Activated CD8-positive, alpha-beta T cell treated with anti-CD3 and anti-CD28 coated beads, Interleukin-2, amount 10 ng/mL, durations not matched to agents 7 days and 5 days (primary cell): ENCODE results near the gene ATP10B. TPM values are rescaled to one million over a fixed set of nuclear protein-coding genes. Genes with fewer than 3 reads are reported as not detected.
"Not testable (repeated sequence)": the region's sequence is repeated elsewhere in the genome, so short reads cannot be mapped to it uniquely, and the experiment has no call there.

Source experiments
- ATAC-seq: fragments of 150-1000 bp; cut with Tn5 transposase; one replicate; pipeline ENCODE4 v1.10.0; 2021; ENCODE audit warnings: moderate library complexity
- CTCF ChIA-PET: fragments of 350-600 bp; sonication (Branson Sonifier 250); formaldehyde crosslinking; loops from one replicate; lab custom pipeline; 2021; ENCODE audit warnings: antibody characterized with exemption; lab: Charles Lee
- POLR2A ChIA-PET: fragments of 350-600 bp; sonication (Branson Sonifier 250); formaldehyde crosslinking; loops from one replicate; lab custom pipeline; 2021; ENCODE audit warnings: antibody characterized with exemption; lab: Charles Lee
- DNase-seq: peaks from one replicate; pipeline ENCODE4 v3.0.0-alpha.2; 2020
- H3K27ac Mint-ChIP-seq: one replicate; pipeline ENCODE4 v1.8.0; 2021; ENCODE audit warnings: mild to moderate bottlenecking, mixed read lengths
- H3K27me3 Mint-ChIP-seq: one replicate; pipeline ENCODE4 v1.8.0; 2021; ENCODE audit warnings: low read depth, mixed read lengths
- H3K36me3 Mint-ChIP-seq: one replicate; pipeline ENCODE4 v1.8.0; 2021; ENCODE audit warnings: low read depth, mixed read lengths
- H3K4me1 Mint-ChIP-seq: one replicate; pipeline ENCODE4 v1.8.0; 2021; ENCODE audit warnings: low read depth, mixed read lengths
- H3K4me3 Mint-ChIP-seq: one replicate; pipeline ENCODE4 v1.8.0; 2021; ENCODE audit warnings: mild to moderate bottlenecking, mixed read lengths
- H3K9me3 Mint-ChIP-seq: one replicate; pipeline ENCODE4 v1.8.0; 2022; ENCODE audit warnings: mixed read lengths; ENCODE audit not compliant: insufficient read depth
- total RNA-seq, 2 experiments: library from RNA; stranded (reverse); gene quantifications; one replicate each; pipeline ENCODE4 v1.2.3, GENCODE V29; 2021

ATP10B gene
- not detected for total RNA-seq

GRCh38 chr5:160852049-160852448 is at the start of gene ATP10B:
ATP10B (minus strand) TSS chr5:160852211; CDS start chr5:160688074, 164,137 bp downstream.
- ATAC-seq (no peak), DNase-seq (no peak)
- Mint-ChIP-seq H3K27ac (no peak within 1 kb of the TSS), H3K4me1 (no peaks in the 10 kb centered on the region), H3K4me3 (no peak within 1 kb of the TSS), H3K27me3 (no peaks in the 10 kb centered on the region), H3K36me3 (no peaks in the 10 kb centered on the region), H3K9me3 (no peaks in the 10 kb centered on the region)
- POLR2A ChIA-PET = no interaction called here
- CTCF ChIA-PET = no interaction called here

GRCh38 chr5:160901656-160902055 is 49.6 kb upstream of the ATP10B start:
- H3K36me3 Mint-ChIP-seq = no peaks in the 10 kb centered on the region

GRCh38 chr5:160899735-160900134 is 47.7 kb upstream of the ATP10B start:
- no peaks in the 10 kb centered on the region for H3K36me3 Mint-ChIP-seq
- ChIA-PET CTCF (no interaction called here), POLR2A (no interaction called here)
- no peaks in the 10 kb centered on the region for H3K4me1 Mint-ChIP-seq
- H3K27me3 Mint-ChIP-seq = no peaks in the 10 kb centered on the region
- no peak for DNase-seq
- no peaks in the 10 kb centered on the region for H3K9me3 Mint-ChIP-seq
- ATAC-seq = no peak
- no peak overlapping the region for H3K27ac Mint-ChIP-seq
- no peak overlapping the region for H3K4me3 Mint-ChIP-seq

More at GRCh38 chr5:160901656-160902055, 49.6 kb upstream of the ATP10B start:
- DNase-seq (no peak), ATAC-seq (no peak)
- CTCF ChIA-PET = no interaction called here
- Mint-ChIP-seq H3K27me3 (no peaks in the 10 kb centered on the region), H3K4me1 (no peaks in the 10 kb centered on the region), H3K27ac (no peak overlapping the region), H3K4me3 (no peak overlapping the region), H3K9me3 (no peaks in the 10 kb centered on the region)
- POLR2A ChIA-PET = no interaction called here

GRCh38 chr5:160893180-160893964 is 41.4 kb upstream of the ATP10B start:
- POLR2A ChIA-PET, H3K4me1 Mint-ChIP-seq, DNase-seq, ATAC-seq, H3K9me3 Mint-ChIP-seq, H3K27me3 Mint-ChIP-seq, H3K4me3 Mint-ChIP-seq, H3K36me3 Mint-ChIP-seq, H3K27ac Mint-ChIP-seq, CTCF ChIA-PET: not testable (repeated sequence)

GRCh38 chr5:160887780-160888179 is 35.8 kb upstream of the ATP10B start:
- H3K27me3 Mint-ChIP-seq = no peaks in the 10 kb centered on the region
- no peak overlapping the region for H3K4me3 Mint-ChIP-seq
- H3K4me1 Mint-ChIP-seq = no peaks in the 10 kb centered on the region
- CTCF ChIA-PET = no interaction called here
- no peak for DNase-seq
- no peak for ATAC-seq
- POLR2A ChIA-PET = no interaction called here
- no peaks in the 10 kb centered on the region for H3K36me3 Mint-ChIP-seq
- H3K9me3 Mint-ChIP-seq = no peaks in the 10 kb centered on the region
- no peak overlapping the region for H3K27ac Mint-ChIP-seq

GRCh38 chr5:160873560-160874200 is 21.7 kb upstream of the ATP10B start:
- ATAC-seq, H3K27me3 Mint-ChIP-seq, H3K9me3 Mint-ChIP-seq, DNase-seq, POLR2A ChIA-PET, H3K36me3 Mint-ChIP-seq, H3K4me3 Mint-ChIP-seq, H3K27ac Mint-ChIP-seq, H3K4me1 Mint-ChIP-seq, CTCF ChIA-PET: not testable (repeated sequence)

GRCh38 chr5:160869989-160870521 is 18.0 kb upstream of the ATP10B start:
- CTCF ChIA-PET = no interaction called here
- Mint-ChIP-seq H3K9me3 (no peaks in the 10 kb centered on the region), H3K36me3 (no peaks in the 10 kb centered on the region), H3K4me1 (no peaks in the 10 kb centered on the region), H3K4me3 (no peak overlapping the region), H3K27ac (no peak overlapping the region), H3K27me3 (no peaks in the 10 kb centered on the region)
- no peak for DNase-seq
- ATAC-seq = no peak
- POLR2A ChIA-PET = no interaction called here

GRCh38 chr5:160867976-160868375 is 16.0 kb upstream of the ATP10B start:
- CTCF ChIA-PET = no interaction called here
- no peaks in the 10 kb centered on the region for H3K4me1 Mint-ChIP-seq
- POLR2A ChIA-PET = no interaction called here
- no peak overlapping the region for H3K27ac Mint-ChIP-seq
- no peaks in the 10 kb centered on the region for H3K27me3 Mint-ChIP-seq
- no peaks in the 10 kb centered on the region for H3K36me3 Mint-ChIP-seq
- no peak for ATAC-seq
- H3K4me3 Mint-ChIP-seq = no peak overlapping the region
- H3K9me3 Mint-ChIP-seq = no peaks in the 10 kb centered on the region
- no peak for DNase-seq

- Mint-ChIP-seq H3K27ac (no peak overlapping the region), H3K27me3 (no peaks in the 10 kb centered on the region), H3K4me1 (no peaks in the 10 kb centered on the region), H3K9me3 (no peaks in the 10 kb centered on the region), H3K36me3 (no peaks in the 10 kb centered on the region), H3K4me3 (no peak overlapping the region)
- DNase-seq (no peak), ATAC-seq (no peak)
- POLR2A ChIA-PET = no interaction called here
- CTCF ChIA-PET = no interaction called here
Observed at GRCh38 chr5:160851451-160851850, 560 bp downstream of the ATP10B start.

- ATAC-seq (no peak), DNase-seq (no peak)
- Mint-ChIP-seq H3K27ac (no peak overlapping the region), H3K4me1 (no peaks in the 10 kb centered on the region), H3K9me3 (no peaks in the 10 kb centered on the region), H3K4me3 (no peak overlapping the region), H3K36me3 (no peaks in the 10 kb centered on the region), H3K27me3 (no peaks in the 10 kb centered on the region)
- ChIA-PET POLR2A (no interaction called here), CTCF (no interaction called here)
Observed at GRCh38 chr5:160850421-160850820, 1.6 kb downstream of the ATP10B start.

- Mint-ChIP-seq H3K27ac (no peak overlapping the region), H3K4me1 (no peaks in the 10 kb centered on the region), H3K9me3 (no peaks in the 10 kb centered on the region), H3K36me3 (no peaks in the 10 kb centered on the region), H3K27me3 (no peaks in the 10 kb centered on the region), H3K4me3 (no peak overlapping the region)
- CTCF ChIA-PET = no interaction called here
- DNase-seq (no peak), ATAC-seq (no peak)
- POLR2A ChIA-PET = interaction anchor here (0.7 kb wide), 1 partner anchor 170 kb away, joined by 3 read pairs; no protein-coding TSS in a partner anchor
Observed at GRCh38 chr5:160847526-160848085, 4.4 kb downstream of the ATP10B start.

- POLR2A ChIA-PET = interaction anchor here (0.7 kb wide), 1 partner anchor 169 kb away, joined by 3 read pairs; no protein-coding TSS in a partner anchor
- Mint-ChIP-seq H3K36me3 (no peaks in the 10 kb centered on the region), H3K4me3 (no peak overlapping the region), H3K27ac (no peak overlapping the region), H3K9me3 (no peaks in the 10 kb centered on the region), H3K4me1 (no peaks in the 10 kb centered on the region), H3K27me3 (no peaks in the 10 kb centered on the region)
- DNase-seq = no peak
- CTCF ChIA-PET = interaction anchor here (1.3 kb wide), 1 partner anchor 408 kb away, joined by 4 read pairs; no protein-coding TSS in a partner anchor
- no peak for ATAC-seq
Observed at GRCh38 chr5:160846642-160847041, 5.4 kb downstream of the ATP10B start.
